ENCODE data around the gene C1orf94. TPM values are rescaled to one million over a fixed set of nuclear protein-coding genes. Genes with fewer than 3 reads are reported as not detected.

The C1orf94 gene
- total and polyA plus RNA-seq, 8 donors: not detected

DNA sequence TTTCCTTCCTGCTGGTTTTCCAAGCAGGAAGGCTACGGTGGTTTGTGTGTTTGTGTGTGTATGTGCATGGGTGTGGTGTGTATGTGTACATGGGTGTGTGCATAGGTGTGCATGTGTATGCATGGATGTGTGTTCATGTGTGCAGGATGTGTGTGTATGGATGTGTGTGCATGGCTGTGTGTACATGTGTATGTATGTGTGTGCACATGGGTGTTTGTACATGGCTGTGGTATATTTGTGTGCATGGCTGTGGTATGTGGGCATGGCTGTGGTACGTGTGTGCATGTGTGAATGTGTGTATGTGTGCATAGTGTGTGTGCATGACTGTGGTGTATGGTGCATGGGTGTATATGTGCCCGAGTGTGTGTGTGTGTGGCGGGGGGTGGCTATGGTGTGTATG is 12.3 kb downstream of the C1orf94 start:
- peaks cover 0 to 18% (median 15%) of the 10 kb centered on the region in 4 donors for H3K9me3 ChIP-seq
- intact Hi-C loops (cut with DNase I; ENCODE audit: low total_unique reads): no loop called here
- H3K27ac ChIP-seq: no peak overlapping the region
- peaks cover 0 to 52% (median 6%) of the 10 kb centered on the region in 3 donors for H3K27me3 ChIP-seq
- no peak for TF ChIP-seq EP300 (IDR thresholded peaks at IDR 0.05)
- no peak for TF ChIP-seq CTCF (IDR thresholded peaks at IDR 0.05)
- TF ChIP-seq POLR2A (IDR thresholded peaks at IDR 0.05): no peak
- no peak for TF ChIP-seq POLR2AphosphoS5 (IDR thresholded peaks at IDR 0.05)
- H3K4me1 ChIP-seq: no peaks in the 10 kb centered on the region
- no peaks in the 10 kb centered on the region for H3K36me3 ChIP-seq
- no peak for DNase-seq
- no peak overlapping the region for H3K4me3 ChIP-seq
- 55 to 77% (median 67%) methylated on average over 4 of the region's 4 CpGs for WGBS, 5 donors

DNA sequence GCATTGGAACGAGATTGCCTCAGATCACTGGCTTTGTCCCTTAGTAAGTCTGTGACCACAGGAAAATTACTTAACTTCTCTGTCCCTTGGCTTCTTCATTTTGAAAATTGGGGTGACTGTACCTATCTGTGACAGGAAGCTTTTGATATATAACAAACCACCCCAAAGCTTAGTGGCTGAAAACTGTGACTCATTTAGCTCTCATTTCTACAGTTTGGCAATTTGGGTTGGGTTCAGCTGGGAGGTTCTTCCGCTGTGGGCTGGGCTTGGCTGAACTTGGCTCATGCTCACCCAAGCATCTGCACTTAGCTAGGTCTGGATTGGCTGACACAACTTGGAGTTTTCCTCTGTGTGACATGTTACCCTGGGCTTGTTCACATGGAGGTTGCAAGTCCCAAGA is 14.0 kb downstream of the C1orf94 start:
- TF ChIP-seq POLR2AphosphoS5 (IDR thresholded peaks at IDR 0.05): no peak
- no peak for TF ChIP-seq EP300 (IDR thresholded peaks at IDR 0.05)
- no peak for TF ChIP-seq POLR2A (IDR thresholded peaks at IDR 0.05)
- no peak for TF ChIP-seq CTCF (IDR thresholded peaks at IDR 0.05)
- H3K4me1 ChIP-seq: no peaks in the 10 kb centered on the region
- no peaks in the 10 kb centered on the region for H3K36me3 ChIP-seq
- no peak for DNase-seq
- no peak overlapping the region for H3K27ac ChIP-seq
- intact Hi-C loops (cut with DNase I; ENCODE audit: low total_unique reads): no loop called here
- H3K27me3 ChIP-seq: peaks cover 0 to 42% (median 6%) of the 10 kb centered on the region in 3 donors
- WGBS, 5 donors: 59 to 86% (median 70%) methylated on average over 2 of the region's 2 CpGs
- H3K9me3 ChIP-seq: peaks cover 0 to 18% (median 15%) of the 10 kb centered on the region in 4 donors
- H3K4me3 ChIP-seq: no peak overlapping the region

DNA sequence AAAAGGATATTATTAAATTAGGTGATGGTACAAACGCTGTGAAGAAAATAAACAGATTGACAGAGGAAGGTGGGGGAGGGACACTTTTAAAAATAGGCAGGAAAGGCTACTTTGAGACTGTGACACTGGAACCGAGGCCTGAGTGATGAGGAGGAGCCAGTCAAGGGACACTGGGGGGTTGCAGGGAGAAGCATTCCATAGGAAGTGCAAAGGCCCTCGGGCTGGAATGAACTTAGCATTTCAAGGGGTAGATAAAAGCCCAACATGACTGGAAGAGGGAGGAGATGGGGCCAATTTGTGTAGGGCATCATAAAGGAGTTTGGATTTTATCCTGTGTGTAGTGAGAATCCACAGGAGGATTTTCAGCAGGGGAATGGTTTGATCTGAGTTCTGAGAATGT is 15.9 kb downstream of the C1orf94 start:
- Histone ChIP-seq H3K36me3 (no peaks in the 10 kb centered on the region), H3K4me3 (no peak overlapping the region), H3K9me3 (peaks cover 0 to 18% (median 15%) of the 10 kb centered on the region in 4 donors), H3K27ac (no peak overlapping the region), H3K4me1 (no peaks in the 10 kb centered on the region), H3K27me3 (peaks cover 0 to 33% (median under 1%) of the 10 kb centered on the region in 3 donors)
- no peak for TF ChIP-seq POLR2AphosphoS5 (IDR thresholded peaks at IDR 0.05)
- TF ChIP-seq CTCF (IDR thresholded peaks at IDR 0.05): no peak
- no peak for TF ChIP-seq POLR2A (IDR thresholded peaks at IDR 0.05)
- TF ChIP-seq EP300 (IDR thresholded peaks at IDR 0.05): no peak
- no peak for DNase-seq
- intact Hi-C loops (cut with DNase I; ENCODE audit: low total_unique reads): no loop called here
- WGBS, 5 donors: 53 to 61% (median 57%) methylated on average over 3 of the region's 3 CpGs

GRCh38 chr1:34199927-34200326 is 23.2 kb downstream of the C1orf94 start:
- Histone ChIP-seq H3K4me1 (no peaks in the 10 kb centered on the region), H3K4me3 (no peak overlapping the region), H3K9me3 (no peaks in the 10 kb centered on the region), H3K36me3 (no peaks in the 10 kb centered on the region), H3K27ac (no peak overlapping the region), H3K27me3 (peaks cover 0 to 21% (median 0%) of the 10 kb centered on the region in 3 donors)
- 70 to 92% (median 85%) methylated on average over 1 of the region's 1 CpG for WGBS, 5 donors
- intact Hi-C loops (cut with DNase I; ENCODE audit: low total_unique reads): no loop called here
- DNase-seq: no peak
- TF ChIP-seq EP300 (IDR thresholded peaks at IDR 0.05): no peak
- TF ChIP-seq POLR2A (IDR thresholded peaks at IDR 0.05): no peak
- TF ChIP-seq POLR2AphosphoS5 (IDR thresholded peaks at IDR 0.05): no peak
- TF ChIP-seq CTCF (IDR thresholded peaks at IDR 0.05): no peak

All from stomach (tissue), 9 donors.